ENCODE measurements around the gene KIF26B.

DNA sequence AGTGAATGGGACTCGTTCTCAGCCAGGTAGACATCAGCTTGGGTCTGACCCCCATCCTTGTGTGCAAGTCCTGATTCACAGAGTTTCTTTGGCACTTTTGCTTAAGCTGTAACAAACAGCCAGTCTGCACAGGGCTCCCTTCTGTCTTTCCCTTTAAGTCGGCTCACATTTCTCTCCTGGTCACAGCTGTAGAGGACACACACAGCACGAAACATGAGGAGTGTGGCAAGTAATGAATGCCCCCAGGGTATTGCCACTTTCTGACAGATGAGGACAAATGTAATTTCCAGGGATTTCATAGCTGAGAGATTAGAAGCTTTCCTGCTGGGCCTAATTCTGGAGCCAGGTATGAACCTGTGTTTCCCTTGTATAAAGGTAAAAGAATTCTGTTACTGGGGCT is 423.5 kb downstream of the KIF26B start:
- TF ChIP-seq, protein P1, sequence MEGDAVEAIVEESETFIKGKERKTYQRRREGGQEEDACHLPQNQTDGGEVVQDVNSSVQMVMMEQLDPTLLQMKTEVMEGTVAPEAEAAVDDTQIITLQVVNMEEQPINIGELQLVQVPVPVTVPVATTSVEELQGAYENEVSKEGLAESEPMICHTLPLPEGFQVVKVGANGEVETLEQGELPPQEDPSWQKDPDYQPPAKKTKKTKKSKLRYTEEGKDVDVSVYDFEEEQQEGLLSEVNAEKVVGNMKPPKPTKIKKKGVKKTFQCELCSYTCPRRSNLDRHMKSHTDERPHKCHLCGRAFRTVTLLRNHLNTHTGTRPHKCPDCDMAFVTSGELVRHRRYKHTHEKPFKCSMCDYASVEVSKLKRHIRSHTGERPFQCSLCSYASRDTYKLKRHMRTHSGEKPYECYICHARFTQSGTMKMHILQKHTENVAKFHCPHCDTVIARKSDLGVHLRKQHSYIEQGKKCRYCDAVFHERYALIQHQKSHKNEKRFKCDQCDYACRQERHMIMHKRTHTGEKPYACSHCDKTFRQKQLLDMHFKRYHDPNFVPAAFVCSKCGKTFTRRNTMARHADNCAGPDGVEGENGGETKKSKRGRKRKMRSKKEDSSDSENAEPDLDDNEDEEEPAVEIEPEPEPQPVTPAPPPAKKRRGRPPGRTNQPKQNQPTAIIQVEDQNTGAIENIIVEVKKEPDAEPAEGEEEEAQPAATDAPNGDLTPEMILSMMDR (conservative IDR thresholded peaks at IDR 0.05; ENCODE audit: low read depth in 2 of 2) = no peak
- no peak for TF ChIP-seq REST (IDR thresholded peaks at IDR 0.05; ENCODE audit: unreplicated experiment)
- TF ChIP-seq EZH2phosphoT487 (IDR thresholded peaks at IDR 0.05; ENCODE audit: unreplicated experiment) = no peak
- TF ChIP-seq POLR2AphosphoS5 (IDR thresholded peaks at IDR 0.05; ENCODE audit: low read depth) = no peak
- no peak for TF ChIP-seq EZH2 (IDR thresholded peaks at IDR 0.05; ENCODE audit: low read depth, unreplicated experiment)
- TF ChIP-seq ZNF114 (CRISPR knock-in tag; IDR thresholded peaks at IDR 0.05) = no peak
- TF ChIP-seq ZNF331 (CRISPR knock-in tag; IDR thresholded peaks at IDR 0.05; ENCODE audit: low read depth) = no peak
